HCT116 (cell line): ENCODE results near the gene SLC4A4. TPM values are rescaled to one million over a fixed set of nuclear protein-coding genes. Genes with fewer than 3 reads are reported as not detected.

Source experiments
- ATAC-seq: fragments of 200-7000 bp; cut with Tn5 transposase; 2 replicates; pipeline ENCODE4 v1.9.1; 2020; ENCODE audit warnings: mild to moderate bottlenecking, moderate library complexity
- BruUV-seq: library from RNA; stranded (reverse); fragments of 400-500 nt; replicated peaks from 2 replicates; lab custom pipeline; 2021; lab: Mats Ljungman, UMichigan
- CTCF ChIA-PET: fragments of 300-600 bp; sonication (Branson Sonifier 250); formaldehyde crosslinking; loops from one replicate; lab custom pipeline; 2021; ENCODE audit warnings: antibody characterized with exemption; lab: Charles Lee
- POLR2A ChIA-PET: fragments of 300-600, 350-600 bp; sonication (Branson Sonifier 250); formaldehyde crosslinking; loops from one replicate; lab custom pipeline; 2021; ENCODE audit warnings: antibody characterized with exemption; lab: Charles Lee
- RAD21 ChIA-PET, 2 experiments: fragments of 300-600 bp; sonication (Branson Sonifier 250); formaldehyde crosslinking; loops; one replicate each; lab custom pipeline; 2023; ENCODE audit warnings: low total read pairs in 2 of 2; ENCODE audit not compliant: uncharacterized antibody in 2 of 2, unreplicated experiment in 2 of 2, low non-redundant PET in 1 of 2; lab: Charles Lee
- DNase-seq: peaks from one replicate; pipeline ENCODE4 v3.0.0-alpha.2; 2010; ENCODE audit warnings: low read depth, low spot score
- H2AFZ ChIP-seq: fragments of 200-600 bp; shearing (Covaris generic), sonication (generic); 2 replicates; pipeline ENCODE4 v1.6.1; 2017; ENCODE audit warnings: low read depth, mixed run types, mixed read lengths, antibody characterized with exemption, low read length; ENCODE audit not compliant: poor library complexity, severe bottlenecking
- H3K27ac ChIP-seq: 2 replicates; pipeline ENCODE4 v1.5.1; 2012; ENCODE audit warnings: low read depth, low read length
- H3K27me3 ChIP-seq: fragments of 200-600 bp; sonication (generic); 2 replicates; pipeline ENCODE4 v1.6.1; 2016; ENCODE audit warnings: mixed run types, low read length, mixed read lengths; ENCODE audit not compliant: insufficient read depth
- H3K36me3 ChIP-seq, 2 experiments: fragments of 200-500 bp in 1 of 2; fragments of 200-600 bp in 1 of 2; sonication (Bioruptor generic) in 1 of 2; sonication (generic) in 1 of 2; 2 replicates each; pipeline versions ENCODE4 v1.5.1 to v1.6.1; 2014 to 2016; ENCODE audit warnings: low read length in 2 of 2, inconsistent platforms in 1 of 2, mixed read lengths in 1 of 2, mixed run types in 1 of 2; ENCODE audit not compliant: insufficient read depth in 2 of 2, control insufficient read depth in 1 of 2
- H3K4me1 ChIP-seq, 2 experiments: fragments of 200-600 bp in 1 of 2; sonication (generic) in 1 of 2; 2 replicates each; pipeline versions ENCODE4 v1.5.1 to v1.6.1; 2012 to 2017; ENCODE audit warnings: low read length in 2 of 2, inconsistent platforms in 1 of 2, mild to moderate bottlenecking in 1 of 2, mixed read lengths in 1 of 2, mixed run types in 1 of 2, moderate library complexity in 1 of 2; ENCODE audit not compliant: insufficient read depth in 2 of 2, control insufficient read depth in 1 of 2
- H3K4me2 ChIP-seq: fragments of 200-600 bp; sonication (generic); 2 replicates; pipeline ENCODE4 v1.6.1; 2017; ENCODE audit warnings: mixed run types, low read length, mixed read lengths
- H3K4me3 ChIP-seq, 2 experiments: fragments of 200-600 bp in 1 of 2; sonication (generic) in 1 of 2; replicated peaks in 1 of 2; 2 replicates each; pipeline ENCODE4 v1.5.1; 2011 to 2016; ENCODE audit warnings: low read length in 2 of 2, control low read depth in 1 of 2, low read depth in 1 of 2, mild to moderate bottlenecking in 1 of 2, mixed read lengths in 1 of 2, mixed run types in 1 of 2
- H3K79me2 ChIP-seq: fragments of 200-600 bp; sonication (generic); 2 replicates; pipeline ENCODE4 v1.6.1; 2017; ENCODE audit warnings: mild to moderate bottlenecking, mixed run types, low read length, moderate library complexity, mixed read lengths; ENCODE audit not compliant: insufficient read depth
- H3K9ac ChIP-seq: fragments of 200-600 bp; sonication (generic); 2 replicates; pipeline ENCODE4 v1.6.1; 2016; ENCODE audit warnings: low read length, mixed read lengths
- H3K9me2 ChIP-seq: fragments of 200-600 bp; sonication (generic), shearing (Covaris generic); 2 replicates; pipeline ENCODE4 v1.6.1; 2017; ENCODE audit warnings: mixed run types, mild to moderate bottlenecking, moderate library complexity; ENCODE audit not compliant: insufficient read depth
- H3K9me3 ChIP-seq, 2 experiments: fragments of 200-500 bp in 1 of 2; fragments of 200-600 bp in 1 of 2; sonication (Bioruptor generic) in 1 of 2; sonication (generic) in 1 of 2; 2 replicates each; pipeline ENCODE4 v1.6.1; 2014 to 2017; ENCODE audit warnings: low read length in 2 of 2, mixed read lengths in 2 of 2, inconsistent platforms in 1 of 2, low read depth in 1 of 2, mild to moderate bottlenecking in 1 of 2, mixed run types in 1 of 2, moderate library complexity in 1 of 2; ENCODE audit not compliant: control insufficient read depth in 1 of 2, insufficient read depth in 1 of 2
- H4K20me1 ChIP-seq: fragments of 200-600 bp; sonication (generic), shearing (Covaris generic); 2 replicates; pipeline ENCODE4 v1.6.1; 2017; ENCODE audit warnings: mixed run types, mild to moderate bottlenecking, moderate library complexity; ENCODE audit not compliant: insufficient read depth
- ATF3 ChIP-seq: IDR thresholded peaks from 2 replicates; pipeline ENCODE4 v1.6.1; 2012
- CBX3 ChIP-seq: IDR thresholded peaks from 2 replicates; pipeline ENCODE4 v1.6.1; 2012; ENCODE audit warnings: low read depth
- CEBPB ChIP-seq: IDR thresholded peaks from 2 replicates; pipeline ENCODE4 v1.6.1; 2012; ENCODE audit warnings: low read depth
- EGR1 ChIP-seq: IDR thresholded peaks from 2 replicates; pipeline ENCODE4 v1.6.1; 2012; ENCODE audit warnings: low read depth
- EZH2 ChIP-seq: fragments of 200-600 bp; sonication (generic); IDR thresholded peaks from 2 replicates; pipeline ENCODE4 v1.6.1; 2017; ENCODE audit warnings: antibody characterized with exemption, mixed run types
- EZH2phosphoT487 ChIP-seq: fragments of 200-600 bp; IDR thresholded peaks from 2 replicates; pipeline ENCODE4 v1.6.1; 2018; ENCODE audit warnings: antibody characterized with exemption, borderline replicate concordance
- FOSL1 ChIP-seq: IDR thresholded peaks from 2 replicates; pipeline ENCODE4 v1.6.1; 2012; ENCODE audit warnings: low read depth
- JUND ChIP-seq: IDR thresholded peaks from 2 replicates; pipeline ENCODE4 v1.6.1; 2012
- MAX ChIP-seq: IDR thresholded peaks from 2 replicates; pipeline ENCODE4 v1.6.1; 2012
- POLR2A ChIP-seq: IDR thresholded peaks from 2 replicates; pipeline ENCODE4 v1.7.0; 2011; ENCODE audit warnings: borderline replicate concordance; ENCODE audit not compliant: insufficient read depth, insufficient read length; ENCODE audit errors: extremely low read depth
- POLR2AphosphoS5 ChIP-seq: IDR thresholded peaks from 2 replicates; pipeline ENCODE4 v1.6.1; 2011; ENCODE audit warnings: mild to moderate bottlenecking, low read depth, low read length, moderate library complexity
- RAD21 ChIP-seq: IDR thresholded peaks from 2 replicates; pipeline ENCODE4 v1.6.1; 2012; ENCODE audit warnings: low read depth, mild to moderate bottlenecking
- SIN3A ChIP-seq: IDR thresholded peaks from 2 replicates; pipeline ENCODE4 v1.6.1; 2012; ENCODE audit warnings: low read depth
- SP1 ChIP-seq: IDR thresholded peaks from 2 replicates; pipeline ENCODE4 v1.6.1; 2012; ENCODE audit warnings: low read depth
- SRF ChIP-seq: IDR thresholded peaks from 2 replicates; pipeline ENCODE4 v1.6.1; 2012; ENCODE audit warnings: low read depth
- TCF7L2 ChIP-seq: IDR thresholded peaks from 2 replicates; pipeline ENCODE4 v1.7.0; 2011; ENCODE audit warnings: borderline replicate concordance, inconsistent platforms; ENCODE audit not compliant: insufficient read depth, insufficient read length; ENCODE audit errors: extremely low read depth
- YY1 ChIP-seq: IDR thresholded peaks from 2 replicates; pipeline ENCODE4 v1.6.1; 2011; ENCODE audit warnings: low read length, low read depth, moderate library complexity, mild to moderate bottlenecking; ENCODE audit not compliant: insufficient replicate concordance; ENCODE audit errors: extremely low read depth
- ZBTB33 ChIP-seq: IDR thresholded peaks from 2 replicates; pipeline ENCODE4 v1.6.1; 2011; ENCODE audit warnings: mild to moderate bottlenecking, low read length, moderate library complexity; ENCODE audit not compliant: insufficient replicate concordance; ENCODE audit errors: extremely low read depth
- ZFX ChIP-seq: fragments of 450-650 bp; IDR thresholded peaks from 2 replicates; pipeline ENCODE4 v1.6.1; 2017
- ZNF274 ChIP-seq: fragments of 200-500 bp; sonication (Bioruptor generic); IDR thresholded peaks from 2 replicates; pipeline ENCODE4 v1.6.1; 2014; ENCODE audit warnings: mild to moderate bottlenecking, low read depth, low read length, inconsistent platforms
- intact Hi-C: fragments of 100-400 bp; cut with micrococcal nuclease; formaldehyde crosslinking; loops from 2 replicates; pipeline ENCODE4 v1.10.0; 2022
- total RNA-seq: library from RNA; stranded (reverse); gene quantifications from one replicate; pipeline ENCODE4 v1.2.1, GENCODE V29; 2021; ENCODE audit not compliant: unreplicated experiment

SLC4A4 gene
- total RNA-seq, 1 experiment from 2014 or later, result 0.30 TPM

- Histone ChIP-seq H2AFZ (no peak overlapping the region), H3K27me3 (no peaks in the 10 kb centered on the region), H3K4me2 (no peak overlapping the region), H3K4me3 (no peak overlapping the region), H3K9me3 (no peaks in the 10 kb centered on the region), H3K27ac (no peak overlapping the region), H3K79me2 (no peaks in the 10 kb centered on the region), H3K36me3 (no peaks in the 10 kb centered on the region), H4K20me1 (no peaks in the 10 kb centered on the region), H3K9me2 (no peaks in the 10 kb centered on the region), H3K4me1 (no peaks in the 10 kb centered on the region), H3K9ac (no peak overlapping the region)
- TF ChIP-seq MAX, result no peak
- no peak for TF ChIP-seq EZH2
- no peak for TF ChIP-seq JUND
- no peak for TF ChIP-seq FOSL1
- TF ChIP-seq CEBPB, result no peak
- TF ChIP-seq SP1, result no peak
- TF ChIP-seq ZBTB33, result no peak
- no peak for TF ChIP-seq SRF
- TF ChIP-seq ZNF274, result no peak
- no peak for TF ChIP-seq EZH2phosphoT487
- TF ChIP-seq ATF3, result no peak
- TF ChIP-seq SIN3A, result no peak
- TF ChIP-seq RAD21, result no peak
- TF ChIP-seq ZFX, result no peak
- TF ChIP-seq YY1, result no peak
- no peak for TF ChIP-seq TCF7L2
- no peak for TF ChIP-seq EGR1
- TF ChIP-seq CBX3, result no peak
- no peak for TF ChIP-seq POLR2AphosphoS5
- TF ChIP-seq POLR2A, result no peak
- RAD21 ChIA-PET, result no interaction called here
- no peak for ATAC-seq
- POLR2A ChIA-PET, result no interaction called here
- BruUV-seq, result no TSS peak
- no peak for DNase-seq
- CTCF ChIA-PET, result no interaction called here
- intact Hi-C loops, result no loop called here
These were observed 181.5 kb downstream of the SLC4A4 start for GRCh38 chr4:71520308-71520707.
